GM18907 (cell line): ENCODE results near the gene ZDHHC1.

Experiments used
- ATAC-seq: cut with Tn5 transposase; IDR thresholded peaks from one replicate; pipeline ENCODE4 v1.9.1; 2021; ENCODE audit warnings: mild to moderate bottlenecking, moderate library complexity; ENCODE audit not compliant: unreplicated experiment

ZDHHC1 gene

DNA sequence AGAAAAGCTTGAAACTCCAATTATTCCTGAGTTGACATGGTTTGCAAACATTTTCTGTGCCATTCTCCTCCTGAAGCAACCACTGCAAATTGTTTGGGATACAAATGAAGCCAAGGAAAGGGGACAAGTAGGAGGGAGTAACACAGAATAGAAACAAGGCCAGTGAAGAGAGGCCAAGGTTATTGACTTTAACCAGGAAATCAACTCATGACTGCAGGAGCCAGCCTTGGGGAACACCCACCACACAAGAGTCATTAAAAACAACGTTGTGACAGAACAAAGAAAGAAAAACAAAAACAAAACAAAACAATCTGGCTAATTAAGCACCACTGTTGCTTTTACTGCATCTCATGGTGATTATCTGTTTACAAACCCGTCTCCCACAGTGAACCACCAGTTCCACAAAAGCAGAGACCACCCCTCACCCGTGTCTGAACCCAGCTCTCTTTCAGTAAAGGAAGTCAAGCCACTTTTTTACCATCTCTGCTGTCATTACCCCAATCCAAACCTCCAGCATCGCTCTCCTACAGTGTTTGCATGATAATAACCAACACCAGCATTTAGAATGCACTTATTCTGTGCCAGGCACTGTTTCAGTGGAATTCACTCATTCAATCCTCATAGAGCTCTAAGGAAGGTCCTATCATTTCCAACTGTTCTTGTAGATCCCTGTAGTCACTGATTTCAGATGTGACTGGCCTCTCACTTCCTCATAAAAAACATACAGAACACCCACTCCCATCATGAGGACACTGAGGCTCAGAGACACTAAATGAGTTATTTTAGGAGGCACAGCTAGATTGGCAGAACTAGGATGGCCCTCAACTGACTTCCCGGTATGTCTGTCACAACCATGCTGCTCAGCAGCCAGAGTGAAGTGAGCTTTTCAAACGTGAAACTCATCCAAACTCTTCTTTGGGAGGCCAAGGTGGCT, 2.0 kb downstream of the ZDHHC1 start:
- ATAC-seq = no peak

GRCh38 chr16:67412294-67412693, 4.0 kb downstream of the ZDHHC1 start:
- ATAC-seq = no peak

DNA sequence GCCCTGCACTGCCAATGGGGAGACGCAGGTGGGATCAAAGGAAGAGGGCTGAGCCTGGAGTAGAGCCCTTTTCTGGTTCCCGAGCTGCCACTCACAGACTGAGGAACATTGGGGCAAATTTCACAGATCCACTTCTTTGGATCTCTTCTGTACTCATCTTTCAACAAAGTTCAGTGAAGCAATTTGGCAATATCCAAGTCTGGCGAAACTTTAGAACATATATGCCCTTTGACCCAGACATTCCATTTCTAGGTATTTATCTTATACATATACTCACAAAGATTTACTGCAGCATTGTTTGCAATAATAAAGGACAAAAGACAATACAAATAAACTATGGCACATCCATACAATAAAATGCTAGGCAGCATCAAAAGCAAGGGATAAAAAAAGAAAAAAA, 4.9 kb downstream of the ZDHHC1 start:
- no peak for ATAC-seq

GRCh38 chr16:67409631-67410030, 6.6 kb downstream of the ZDHHC1 start:
- ATAC-seq = no peak

DNA sequence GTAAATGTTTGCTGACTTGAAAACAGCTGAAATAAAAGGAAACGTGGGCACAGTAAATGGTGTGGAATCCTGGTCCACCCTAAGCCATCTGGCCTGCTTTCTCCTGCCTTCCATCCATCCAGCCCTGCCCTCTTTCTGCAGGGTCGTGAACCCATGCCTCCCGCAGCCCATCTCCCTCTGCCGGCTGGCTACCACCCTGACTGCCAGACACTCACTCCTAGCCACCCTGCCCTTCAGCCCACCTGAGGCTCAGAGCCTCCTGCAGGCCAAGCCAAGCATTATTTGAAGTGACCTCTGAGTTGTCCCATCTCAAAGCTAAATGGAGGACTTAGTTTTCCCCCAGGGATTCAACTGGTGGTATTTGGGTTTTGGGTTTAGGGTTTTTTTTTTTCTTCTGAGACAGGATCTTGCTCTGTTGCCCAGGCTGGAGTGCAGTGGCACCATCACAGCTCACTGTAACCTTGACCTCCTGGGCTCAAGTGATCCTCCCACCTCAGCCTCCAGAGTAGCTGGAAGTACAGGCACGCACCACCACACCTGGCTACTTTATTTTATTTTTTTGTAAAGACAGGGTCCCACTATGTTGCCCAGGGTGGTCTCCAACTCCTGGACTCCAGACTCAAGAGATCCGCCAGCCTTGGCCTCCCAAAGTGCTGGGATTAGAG, 8.4 kb downstream of the ZDHHC1 start:
- ATAC-seq = no peak

DNA sequence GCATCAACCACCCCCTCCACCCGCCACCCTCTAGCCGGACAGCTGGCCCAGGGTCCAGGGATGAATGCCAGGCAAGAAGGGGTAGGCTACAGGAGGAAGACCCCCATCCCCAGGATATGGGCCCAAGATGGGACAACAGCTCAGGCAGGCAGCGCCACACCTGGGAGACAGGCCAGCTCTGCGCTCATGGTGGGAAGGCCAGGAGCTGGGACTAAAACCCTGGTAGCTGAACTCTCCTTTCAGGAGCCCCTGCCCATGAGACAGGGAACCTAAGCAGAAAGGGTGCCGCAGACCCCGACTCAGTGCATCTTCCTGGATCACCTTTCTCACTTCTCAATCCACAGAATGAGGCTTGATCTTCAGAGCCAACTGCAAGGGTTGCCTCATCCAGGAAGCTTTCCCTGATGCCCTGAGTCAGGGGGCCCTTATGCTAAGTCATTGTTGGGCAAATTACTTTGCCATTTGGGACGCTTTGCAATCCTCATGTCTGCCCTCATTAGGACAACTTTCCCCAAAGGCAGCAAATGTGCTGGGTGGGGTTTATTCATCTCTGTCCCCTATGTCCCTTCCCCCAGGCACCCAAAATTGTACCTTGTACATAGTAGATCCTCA, 9.0 kb downstream of the ZDHHC1 start:
- ATAC-seq = no peak

DNA sequence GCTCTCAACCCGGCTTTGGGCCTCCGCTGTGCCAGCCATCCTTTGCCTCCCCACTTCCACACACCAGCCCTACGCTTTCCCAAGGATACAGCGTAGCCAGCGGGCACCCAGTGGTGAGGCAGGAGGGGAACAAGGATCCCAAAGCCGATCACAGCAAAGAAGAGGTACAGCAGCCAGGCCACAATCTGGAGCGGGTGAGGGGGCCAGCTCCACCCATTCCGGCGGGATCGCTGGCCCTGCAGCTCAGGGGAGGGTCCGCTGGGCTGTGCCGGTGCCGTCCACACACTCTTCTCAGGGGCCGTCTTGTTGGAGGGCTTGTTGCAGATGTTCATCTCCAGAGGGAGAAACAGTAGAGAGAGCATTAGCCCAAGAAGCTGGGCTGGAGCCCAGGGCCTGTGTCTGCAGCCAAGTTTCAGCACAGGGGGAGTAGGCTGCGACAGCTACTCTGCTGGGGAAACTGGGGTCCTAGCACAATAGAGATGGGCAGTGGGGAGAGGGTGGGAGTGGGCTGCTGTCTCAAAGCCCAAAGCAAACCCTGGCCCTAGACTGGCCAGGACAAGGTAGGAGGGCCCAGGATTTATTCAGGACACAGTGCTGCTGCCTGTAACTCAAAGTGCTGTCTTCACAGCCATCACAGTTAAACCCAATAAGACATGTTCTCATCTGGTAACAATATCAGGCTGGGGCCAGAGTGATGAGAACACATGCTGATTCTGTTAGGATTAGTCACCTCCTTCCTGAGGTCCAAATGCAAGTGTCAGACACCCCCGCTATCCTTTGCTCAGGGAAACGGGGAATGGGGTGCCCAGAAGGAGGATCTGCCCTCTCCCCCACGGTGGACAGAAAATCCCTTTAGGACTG, 9.9 kb downstream of the ZDHHC1 start:
- no peak for ATAC-seq

GRCh38 chr16:67405336-67405735, 10.9 kb downstream of the ZDHHC1 start:
- ATAC-seq = no peak

GRCh38 chr16:67404740-67405226, 11.5 kb downstream of the ZDHHC1 start:
- ATAC-seq = no peak

- ATAC-seq = no peak
Observed at GRCh38 chr16:67403976-67404555, 12.2 kb downstream of the ZDHHC1 start.

- no peak for ATAC-seq
Observed at GRCh38 chr16:67400901-67401300, 15.4 kb downstream of the ZDHHC1 start.

DNA sequence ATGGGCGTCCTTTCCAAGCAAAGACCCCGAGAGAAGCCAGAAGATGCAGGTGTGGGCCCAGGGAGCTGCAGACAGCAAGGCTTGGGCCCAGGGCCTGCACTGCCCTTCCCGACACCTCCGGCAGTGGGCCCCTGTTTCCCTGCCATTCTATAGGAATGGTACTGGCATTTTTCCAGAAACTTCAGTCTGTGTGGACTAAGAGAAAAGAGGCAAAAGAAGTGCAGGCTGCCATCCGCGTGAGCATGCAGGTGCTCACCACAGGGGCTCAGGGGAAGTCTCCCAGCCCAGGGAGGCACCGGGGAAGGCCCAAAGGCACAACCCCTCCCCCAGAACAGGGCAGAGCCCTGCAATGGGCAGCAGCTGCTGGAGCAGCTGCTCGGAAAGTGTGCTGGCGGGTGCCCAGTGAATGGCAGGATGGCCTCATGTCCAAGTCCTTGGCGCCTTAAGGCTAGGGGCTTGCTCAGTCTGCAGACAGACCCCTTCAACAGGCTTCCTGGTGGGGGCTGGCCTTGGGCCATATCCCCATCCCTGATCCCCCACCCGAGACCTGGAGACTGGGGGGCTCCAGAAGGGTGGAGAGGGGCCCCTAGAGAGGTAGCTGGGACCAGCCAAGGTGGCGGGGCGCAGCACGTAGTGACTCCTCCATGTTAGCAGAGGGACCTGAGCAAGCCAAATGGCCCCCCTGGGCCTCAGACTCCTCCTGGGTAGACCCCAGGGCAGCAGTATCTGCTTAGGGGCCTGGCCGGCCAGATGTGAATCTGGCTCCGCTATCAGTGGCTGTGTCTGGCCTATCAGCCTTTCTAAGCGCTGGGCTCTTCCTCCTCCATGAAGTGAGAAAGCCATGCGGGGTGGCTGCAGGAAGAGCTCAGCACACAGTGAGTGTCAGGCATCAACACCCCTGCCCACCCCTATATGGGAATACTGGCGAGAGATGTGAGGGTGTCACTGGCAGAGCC, 16.2 kb downstream of the ZDHHC1 start:
- no peak for ATAC-seq

GRCh38 chr16:67399218-67399733, 17.0 kb downstream of the ZDHHC1 start:
- no peak for ATAC-seq

DNA sequence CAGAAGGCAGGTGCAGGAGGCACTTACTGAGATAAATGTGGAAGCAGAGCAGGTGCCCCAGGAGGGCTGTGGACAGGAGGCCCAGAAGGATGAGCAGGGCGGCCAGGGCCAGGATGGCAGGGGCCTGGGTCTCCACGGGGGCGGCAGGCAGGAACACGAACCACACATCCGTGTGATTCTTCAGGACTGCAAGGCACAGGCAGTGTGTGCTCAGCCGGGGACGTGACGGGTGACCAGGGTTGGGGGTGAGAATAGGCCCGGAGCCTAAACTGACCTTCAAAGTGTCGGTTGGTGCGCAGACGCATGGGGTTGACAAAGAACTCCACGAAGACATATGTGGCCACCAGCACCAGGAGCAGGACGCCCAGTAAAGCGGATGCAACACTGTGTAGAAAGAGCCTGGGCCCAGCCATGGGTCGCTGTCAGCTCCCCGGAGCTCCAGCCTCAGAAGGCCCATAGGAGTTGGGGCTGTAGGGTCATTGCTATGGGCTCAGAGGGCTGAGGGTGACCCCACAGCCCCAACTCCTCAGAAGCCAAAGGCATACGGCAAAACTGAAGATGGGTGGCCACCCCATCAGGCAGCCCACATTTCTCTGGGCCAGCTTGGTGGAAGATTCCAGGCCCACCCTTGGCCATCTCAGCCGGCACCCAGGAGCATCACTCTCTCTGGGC, 17.6 kb downstream of the ZDHHC1 start:
- no peak for ATAC-seq

- ATAC-seq = no peak
Observed at GRCh38 chr16:67397812-67398545, 18.3 kb downstream of the ZDHHC1 start.

- no peak for ATAC-seq
Observed at GRCh38 chr16:67397036-67397801, 19.1 kb downstream of the ZDHHC1 start.
